BJ (cell line): ENCODE results near the gene PAXX. TPM values are rescaled to one million over a fixed set of nuclear protein-coding genes. Genes with fewer than 3 reads are reported as not detected.

ENCODE experiments used
- CTCF ChIA-PET: fragments of 350-600 bp; formaldehyde crosslinking; extraction: SDS; loops from one replicate; lab custom pipeline; 2021; ENCODE audit warnings: antibody characterized with exemption, inconsistent platforms; lab: Yijun Ruan, JAX
- POLR2A ChIA-PET: fragments of 300-600 bp; sonication (Branson Sonifier 250); formaldehyde crosslinking; extraction: SDS; loops from one replicate; lab custom pipeline; 2021; ENCODE audit warnings: antibody characterized with exemption; lab: Charles Lee
- DNase-seq: peaks from one replicate; pipeline ENCODE4 v3.0.0-alpha.2; 2011; ENCODE audit warnings: low read depth
- H3K27me3 ChIP-seq: 2 replicates; pipeline ENCODE4 v1.6.0; 2011; ENCODE audit warnings: low read length; ENCODE audit not compliant: control insufficient read depth, insufficient read depth
- H3K36me3 ChIP-seq: 2 replicates; pipeline ENCODE4 v1.5.1; 2011; ENCODE audit warnings: low read length; ENCODE audit not compliant: control insufficient read depth, insufficient read depth
- H3K4me3 ChIP-seq: 2 replicates; pipeline ENCODE4 v1.5.1; 2011; ENCODE audit warnings: low read depth, mild to moderate bottlenecking, control low read depth, low read length
- CTCF ChIP-seq: IDR thresholded peaks from 2 replicates; pipeline ENCODE4 v1.5.1; 2011; ENCODE audit warnings: low read depth, mild to moderate bottlenecking, control low read depth, inconsistent platforms, low read length, moderate library complexity; ENCODE audit not compliant: insufficient read depth
- polyA minus RNA-seq: library from RNA; depleted of rRNA, polyadenylated mRNA; stranded (reverse); fragments of >200 nt; gene quantifications from 2 replicates; pipeline ENCODE4 v1.2.3, GENCODE V29; 2011; rRNA and poly(A)+ RNA removed
- polyA plus RNA-seq: library from polyadenylated mRNA; depleted of rRNA; stranded (reverse); fragments of >200 nt; gene quantifications from 2 replicates; pipeline ENCODE4 v1.2.3, GENCODE V29; 2011; rRNA removed

The PAXX gene, protein sequence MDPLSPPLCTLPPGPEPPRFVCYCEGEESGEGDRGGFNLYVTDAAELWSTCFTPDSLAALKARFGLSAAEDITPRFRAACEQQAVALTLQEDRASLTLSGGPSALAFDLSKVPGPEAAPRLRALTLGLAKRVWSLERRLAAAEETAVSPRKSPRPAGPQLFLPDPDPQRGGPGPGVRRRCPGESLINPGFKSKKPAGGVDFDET
- 10.3 and 11.8 TPM in 2 replicates for polyA plus RNA-seq
- polyA minus RNA-seq = 2.1 and 4.2 TPM in 2 replicates

DNA sequence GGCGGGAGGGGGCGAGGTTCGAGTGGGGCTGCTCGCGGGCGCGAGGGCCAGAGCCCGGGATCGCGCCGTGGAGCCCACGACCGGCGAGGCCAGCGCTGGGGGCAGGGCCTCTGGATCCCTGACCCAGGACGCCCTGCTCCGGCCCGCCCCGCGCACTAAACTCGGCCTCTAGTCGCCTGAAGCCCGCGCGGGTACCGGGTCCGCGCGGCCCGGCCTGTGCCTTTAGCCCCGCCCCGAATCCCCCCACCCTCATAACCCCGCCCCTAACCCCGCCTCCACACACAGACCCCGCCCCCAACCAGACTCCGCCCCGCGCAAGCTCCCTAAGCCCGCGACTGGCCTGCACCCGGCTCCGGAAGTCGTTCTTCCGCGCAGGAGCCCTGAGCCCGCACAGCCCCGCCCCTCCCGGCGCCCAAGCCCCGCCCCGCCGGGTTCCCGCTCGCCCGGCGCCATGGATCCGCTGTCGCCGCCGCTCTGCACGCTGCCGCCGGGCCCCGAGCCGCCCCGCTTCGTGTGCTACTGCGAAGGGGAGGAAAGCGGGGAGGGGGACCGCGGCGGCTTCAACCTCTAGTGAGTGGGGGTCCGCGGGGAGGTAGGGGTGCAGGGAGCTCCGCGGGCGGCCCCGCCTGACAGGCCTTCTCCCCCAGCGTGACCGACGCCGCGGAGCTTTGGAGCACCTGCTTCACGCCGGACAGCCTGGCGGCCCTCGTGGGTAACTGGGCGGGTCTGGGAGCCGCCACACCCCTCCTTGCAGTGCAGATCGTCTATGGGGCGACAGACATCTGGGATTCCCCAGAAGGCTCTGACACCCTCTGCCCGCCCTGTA, at the start of gene PAXX:
PAXX (plus strand) TSS at position 430 of the 826 bp plus-strand sequence; CDS start at position 452, 22 bp downstream.
- DNase-seq = peak; percentile 19
- no peak for TF ChIP-seq CTCF
- Histone ChIP-seq H3K4me3 (peak within 1 kb of the TSS; percentile 63), H3K36me3 (no peaks in the 10 kb centered on the region), H3K27me3 (no peaks in the 10 kb centered on the region)
- POLR2A ChIA-PET = interaction anchor here (0.5 kb wide), 1 partner anchor 14 kb away, joined by 3 read pairs; no protein-coding TSS in a partner anchor
- CTCF ChIA-PET = interaction anchor here (0.7 to 5.7 kb wide), 6 partner anchors 10 to 58 kb away, joined by 3 to 30 read pairs (median 3); no protein-coding TSS in a partner anchor

DNA sequence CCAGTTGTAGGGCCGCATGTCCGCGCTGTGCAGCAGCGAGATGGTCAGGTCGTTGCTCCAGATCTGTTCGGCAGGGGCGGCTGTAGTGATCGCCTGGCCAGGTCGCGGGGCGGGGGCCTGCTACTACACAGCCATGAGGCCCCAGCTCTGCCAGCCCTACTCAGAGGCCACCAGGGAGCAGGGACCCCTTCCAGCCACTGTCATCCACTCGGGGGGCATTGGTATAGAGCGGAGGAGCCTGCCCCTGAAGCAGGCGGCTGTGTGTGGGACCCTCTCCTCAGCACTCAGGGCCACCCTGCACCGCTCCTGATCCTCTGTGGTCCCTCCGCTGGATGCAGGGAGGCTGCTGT, 49.4 kb upstream of the PAXX start:
- no peak for TF ChIP-seq CTCF
- peak overlapping the region; percentile 96 for H3K4me3 ChIP-seq

DNA sequence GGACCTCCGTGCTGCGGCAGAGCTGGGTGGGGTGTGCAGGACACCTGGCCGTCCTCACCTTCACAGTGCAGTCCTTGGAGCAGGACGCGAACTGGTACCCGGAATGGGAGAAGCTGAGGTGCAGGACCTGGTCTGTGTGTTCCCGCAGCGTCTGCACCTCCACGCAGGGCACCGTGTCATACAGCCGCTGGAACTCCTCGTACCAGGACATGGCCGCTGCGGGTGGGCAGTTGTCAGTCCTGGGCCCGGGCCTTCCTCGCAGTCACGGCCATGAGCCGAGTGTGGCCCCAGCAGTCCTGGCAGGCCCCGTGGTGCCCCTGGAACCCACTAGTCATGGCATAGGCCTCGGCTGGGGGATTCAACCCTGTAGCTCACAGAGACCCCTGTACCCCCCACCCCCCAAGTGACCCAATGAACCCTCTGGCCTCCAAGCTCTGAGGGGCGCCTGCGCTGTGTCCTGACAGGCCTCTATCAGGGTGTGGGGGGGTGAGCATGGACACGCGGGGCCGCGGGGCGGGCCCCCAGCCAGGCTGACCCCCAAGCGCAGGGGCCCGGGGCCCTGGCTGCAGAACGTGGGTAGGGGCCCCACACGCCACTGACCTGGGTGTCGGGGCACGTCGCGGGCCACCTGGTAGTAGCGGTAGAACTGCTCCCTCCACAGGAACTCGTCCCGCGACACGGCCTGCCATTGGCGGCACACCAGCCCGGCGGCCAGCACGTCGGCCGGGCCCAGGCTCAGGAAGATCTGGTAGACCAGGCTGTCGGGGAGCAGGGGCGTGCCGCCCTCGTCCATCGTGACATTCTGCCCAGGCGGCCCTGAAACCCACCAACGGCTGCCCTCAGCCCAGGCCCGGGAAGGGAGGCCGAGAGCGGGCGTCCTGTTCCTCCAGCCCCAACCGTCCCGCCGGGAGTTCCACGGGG, 48.7 kb upstream of the PAXX start:
- CTCF ChIA-PET = interaction anchor here (0.6 to 1.5 kb wide), 8 partner anchors 11 to 92 kb away, joined by 3 to 8 read pairs (median 3); partner anchors contain the start of gene CLIC3
- no peak for TF ChIP-seq CTCF
- POLR2A ChIA-PET = no interaction called here
- Histone ChIP-seq H3K27me3 (no peaks in the 10 kb centered on the region), H3K36me3 (peaks cover 26% of the 10 kb centered on the region), H3K4me3 (peak overlapping the region; percentile 96)
- no peak for DNase-seq

More for the DNA sequence above, 49.4 kb upstream of the PAXX start:
- DNase-seq = no peak
- CTCF ChIA-PET = interaction anchor here (1.4 kb wide), 1 partner anchor 23 kb away, joined by 4 read pairs; no protein-coding TSS in a partner anchor
- POLR2A ChIA-PET = no interaction called here
- Histone ChIP-seq H3K27me3 (no peaks in the 10 kb centered on the region), H3K36me3 (peaks cover 26% of the 10 kb centered on the region)

- CTCF ChIA-PET = interaction anchor here (0.6 to 1.5 kb wide), 8 partner anchors 10 to 91 kb away, joined by 3 to 8 read pairs (median 3); partner anchors contain the start of gene CLIC3
- H3K4me3 ChIP-seq = peak overlapping the region; percentile 96
- peaks cover 26% of the 10 kb centered on the region for H3K36me3 ChIP-seq
- H3K27me3 ChIP-seq = no peaks in the 10 kb centered on the region
- no peak for TF ChIP-seq CTCF
- no peak for DNase-seq
- POLR2A ChIA-PET = no interaction called here
Measured at GRCh38 chr9:136944212-136944518, 48.1 kb upstream of the PAXX start.
